HG03135 (cell line): Measurements from ENCODE around the gene AHNAK.

Source experiments
- ATAC-seq: cut with Tn5 transposase; IDR thresholded peaks from one replicate; pipeline ENCODE4 v1.9.1; 2021; ENCODE audit warnings: mild to moderate bottlenecking, moderate library complexity; ENCODE audit not compliant: unreplicated experiment

Gene AHNAK

DNA sequence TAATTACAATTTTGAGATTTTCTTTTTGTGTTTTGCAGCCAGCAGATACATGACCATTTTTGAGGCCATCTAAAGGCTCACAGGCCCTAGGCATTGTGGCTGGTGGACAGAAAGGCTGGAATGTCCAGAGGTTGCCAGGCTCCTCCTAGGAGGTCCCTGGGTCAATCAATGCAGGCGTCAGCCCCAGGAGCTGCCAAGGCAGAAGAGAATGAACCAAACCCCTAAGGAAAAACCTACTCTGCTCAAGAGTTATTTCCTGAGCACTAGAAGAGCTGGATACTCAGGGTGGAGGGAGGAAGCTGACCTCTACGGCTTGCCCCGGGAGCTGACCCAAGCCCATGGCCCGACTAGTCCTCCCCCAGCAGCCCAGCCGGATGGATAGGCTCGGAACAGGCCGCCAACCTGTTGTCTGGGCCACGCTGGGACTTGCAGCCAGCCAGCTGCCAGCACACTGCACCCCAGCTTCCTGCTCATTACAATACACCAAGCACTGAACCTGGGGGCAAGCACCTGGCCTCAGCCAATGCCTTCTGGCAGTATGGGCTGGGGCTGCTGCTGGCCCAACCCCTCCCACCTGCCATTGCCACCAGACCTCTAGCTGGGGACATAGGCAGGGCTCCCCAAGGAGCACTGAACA is 133.4 kb downstream of the AHNAK start:
- ATAC-seq: no peak

GRCh38 chr11:62411524-62411923 is 135.1 kb downstream of the AHNAK start:
- no peak for ATAC-seq

DNA sequence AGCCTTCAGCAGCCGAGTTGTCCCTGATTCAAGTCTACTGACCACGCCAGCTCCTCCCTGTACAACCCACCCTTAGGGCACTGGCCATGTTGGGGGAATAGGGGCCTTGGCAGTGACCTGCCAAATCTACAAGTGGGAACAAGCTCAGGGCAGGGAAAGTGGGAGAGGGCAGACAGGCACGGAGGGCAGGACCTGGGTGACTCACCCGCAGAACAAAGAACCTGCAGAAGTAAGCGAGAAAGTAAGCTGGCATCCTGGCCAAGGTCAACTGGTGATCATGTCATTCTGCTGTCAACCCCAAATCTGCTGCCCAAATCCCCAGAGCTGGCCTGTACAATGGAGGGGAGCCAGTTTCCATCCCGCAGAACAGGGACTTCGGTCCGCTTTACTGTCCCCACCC is 135.6 kb downstream of the AHNAK start:
- no peak for ATAC-seq

DNA sequence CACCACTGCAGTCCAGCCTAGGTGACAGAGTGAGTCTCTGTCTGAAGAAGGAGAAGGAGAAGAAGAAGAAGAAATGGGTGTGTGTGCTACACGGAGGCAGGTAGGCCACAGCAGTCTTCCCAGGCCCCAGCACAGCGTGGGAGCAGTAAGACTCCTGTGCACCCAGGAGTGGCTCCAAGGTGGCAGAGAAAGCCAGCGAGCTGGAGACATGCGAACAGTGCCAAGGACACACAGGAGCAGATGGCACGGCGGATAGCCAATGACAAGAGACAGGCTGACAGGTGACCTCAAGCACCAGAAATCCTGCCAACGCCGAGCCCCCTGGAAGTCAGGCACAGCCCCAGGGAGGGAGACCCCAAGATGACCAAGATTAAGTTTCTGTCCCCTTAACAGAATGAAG is 136.8 kb downstream of the AHNAK start:
- no peak for ATAC-seq

DNA sequence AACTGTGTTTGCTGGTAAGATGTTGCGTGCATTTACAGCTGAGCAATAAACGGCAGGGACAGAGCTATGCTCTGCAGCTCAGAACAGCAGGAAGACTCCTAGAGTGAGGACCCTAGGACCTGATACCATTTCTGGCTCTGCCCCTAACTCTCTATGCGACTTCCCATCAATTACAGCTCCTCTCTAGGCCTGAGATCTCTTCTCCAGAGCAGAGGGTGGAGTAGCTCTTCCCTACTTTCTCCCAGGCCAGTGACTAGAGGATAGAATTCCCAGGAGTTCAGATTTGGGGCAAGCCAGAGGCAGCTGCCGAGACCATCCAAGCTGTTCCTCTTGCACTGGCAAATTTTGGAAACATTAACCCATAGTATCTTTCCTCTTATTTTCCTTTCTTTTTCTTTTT is 140.6 kb downstream of the AHNAK start:
- ATAC-seq: no peak

GRCh38 chr11:62404901-62405300 is 141.7 kb downstream of the AHNAK start:
- ATAC-seq: no peak

GRCh38 chr11:62404435-62404834 is 142.2 kb downstream of the AHNAK start:
- ATAC-seq: no peak

GRCh38 chr11:62402960-62403730 is 143.5 kb downstream of the AHNAK start:
- ATAC-seq: no peak

GRCh38 chr11:62402226-62402959 is 144.2 kb downstream of the AHNAK start:
- ATAC-seq: no peak

DNA sequence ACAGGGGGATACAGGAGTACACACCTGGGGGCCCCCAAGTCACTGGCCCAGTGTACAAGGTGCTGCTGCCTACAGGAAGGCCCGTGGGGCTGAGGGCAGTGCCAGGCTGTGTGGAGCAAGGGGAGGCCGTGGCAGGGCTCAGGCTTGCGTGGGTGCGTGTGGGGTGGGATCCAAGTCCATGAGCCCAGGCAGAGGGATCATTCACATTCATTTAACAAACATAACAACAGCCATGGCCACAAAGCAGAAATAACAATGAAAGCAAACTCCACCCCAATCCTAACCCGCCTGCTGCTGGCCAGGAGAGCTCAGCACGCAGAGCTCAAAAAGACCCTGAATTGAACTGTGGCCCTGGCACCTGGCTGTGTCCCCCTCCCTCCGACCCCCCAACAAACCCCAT is 144.8 kb downstream of the AHNAK start:
- ATAC-seq: no peak

DNA sequence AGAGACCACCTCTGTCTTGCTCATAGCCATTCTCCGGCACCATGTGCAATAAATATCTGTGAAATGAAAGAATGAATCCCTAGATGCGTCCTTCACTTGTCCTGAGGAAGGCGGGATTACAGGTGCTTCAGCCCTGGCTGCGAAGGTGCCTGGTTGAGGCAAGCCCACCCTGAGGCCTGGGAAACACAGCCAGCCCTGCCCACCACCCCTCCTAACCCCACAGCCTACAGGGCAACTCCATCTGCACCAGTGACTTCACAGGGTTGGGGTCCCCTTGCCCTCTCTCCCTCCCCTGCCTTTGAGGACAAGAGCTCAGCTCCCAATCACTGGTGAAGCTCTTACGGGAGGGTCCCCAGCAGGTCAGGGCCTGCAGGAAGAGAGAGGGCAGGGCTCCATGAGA is 145.2 kb downstream of the AHNAK start:
- no peak for ATAC-seq

DNA sequence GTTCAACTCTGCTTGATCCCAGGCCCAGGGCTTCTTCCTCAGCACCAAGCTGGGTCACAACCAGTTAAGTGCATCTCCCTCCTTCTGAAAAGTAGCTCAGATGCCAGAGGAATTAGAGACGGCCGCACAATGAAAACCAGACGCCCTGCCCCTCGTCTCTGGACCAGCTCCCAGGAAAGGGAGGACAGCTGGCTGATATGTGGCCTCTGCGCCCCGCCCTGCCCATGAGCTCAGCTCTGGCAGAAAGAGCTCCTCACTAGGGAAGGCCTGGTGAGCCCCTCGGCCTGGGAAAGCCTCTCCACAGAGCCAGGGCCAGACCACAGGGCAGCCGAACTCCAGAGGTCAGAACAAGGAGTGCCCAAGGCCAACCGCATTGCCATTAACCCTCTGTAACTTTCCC is 145.8 kb downstream of the AHNAK start:
- no peak for ATAC-seq

DNA sequence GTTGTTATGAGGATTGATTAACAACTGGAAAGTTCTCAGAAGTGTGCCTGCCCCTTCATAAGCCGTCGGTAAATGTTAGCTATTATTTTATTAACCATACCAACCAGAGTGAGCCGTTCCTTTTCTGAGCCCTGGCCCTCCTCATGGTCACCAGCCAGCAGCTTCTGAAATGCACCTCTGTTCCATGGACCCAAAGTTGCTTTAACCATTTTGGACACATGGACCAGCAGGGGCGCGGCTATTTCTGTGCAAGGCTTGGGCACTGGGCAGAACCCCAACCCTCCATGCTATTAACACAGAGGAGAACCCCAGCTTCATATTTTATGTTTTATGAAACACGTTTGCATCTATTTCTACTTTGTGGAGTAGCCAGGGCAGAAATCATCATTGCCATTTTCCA is 146.3 kb downstream of the AHNAK start:
- no peak for ATAC-seq

DNA sequence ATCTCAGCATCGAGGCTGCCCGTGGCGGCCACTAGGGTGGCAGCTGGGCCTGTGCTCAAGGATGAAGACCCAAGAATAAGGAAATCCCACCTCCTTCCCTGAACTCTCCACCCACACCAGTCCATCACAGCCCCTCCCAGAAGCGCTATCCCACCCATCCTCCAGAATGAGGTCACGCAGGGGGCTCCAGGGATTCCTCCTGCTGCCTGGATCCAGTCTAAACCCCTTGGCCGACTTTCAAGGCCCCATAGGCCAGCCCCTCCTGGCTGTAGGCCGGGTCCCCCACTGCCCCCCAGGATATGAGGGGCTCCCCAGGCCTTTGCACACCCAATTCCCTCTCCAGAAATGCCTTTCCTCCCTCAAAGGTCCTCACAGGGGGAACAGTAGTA is 146.7 kb downstream of the AHNAK start:
- no peak for ATAC-seq

DNA sequence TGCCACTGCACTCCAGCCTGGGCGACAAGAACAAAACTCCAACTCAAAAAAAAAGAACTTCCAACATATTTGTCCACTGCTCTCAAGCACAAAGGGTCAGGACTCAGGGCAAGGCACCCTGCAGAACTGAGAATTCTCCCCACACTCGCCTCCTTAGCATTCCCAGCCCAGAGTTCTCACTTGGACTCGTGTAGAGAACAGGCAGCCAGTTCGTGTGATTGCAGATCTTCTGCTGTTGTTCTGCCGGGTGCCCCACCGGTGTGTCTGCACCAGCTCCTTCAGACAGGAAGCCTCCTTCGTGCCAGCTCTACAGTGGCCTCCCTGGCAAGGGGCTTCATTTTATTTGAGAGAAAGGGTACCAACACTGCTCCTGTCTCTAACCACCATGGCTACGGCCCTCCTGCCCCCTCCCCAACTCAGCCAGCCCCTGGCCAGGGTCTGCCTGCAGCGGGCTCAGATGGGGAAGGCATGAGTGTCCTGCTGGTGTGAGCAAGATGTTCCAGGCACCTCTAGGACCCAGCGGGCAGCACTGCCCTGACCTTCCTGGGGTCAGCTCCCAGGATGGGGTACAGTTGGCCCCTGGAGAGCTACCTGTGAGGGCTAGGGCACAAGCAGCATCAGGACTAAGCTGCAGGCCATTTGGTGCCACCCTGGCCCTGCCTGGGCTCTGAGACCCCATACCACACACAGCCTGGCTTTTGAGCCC is 147.3 kb downstream of the AHNAK start:
- ATAC-seq: no peak

- no peak for ATAC-seq
Measured at GRCh38 chr11:62398011-62398994, 148.3 kb downstream of the AHNAK start.

DNA sequence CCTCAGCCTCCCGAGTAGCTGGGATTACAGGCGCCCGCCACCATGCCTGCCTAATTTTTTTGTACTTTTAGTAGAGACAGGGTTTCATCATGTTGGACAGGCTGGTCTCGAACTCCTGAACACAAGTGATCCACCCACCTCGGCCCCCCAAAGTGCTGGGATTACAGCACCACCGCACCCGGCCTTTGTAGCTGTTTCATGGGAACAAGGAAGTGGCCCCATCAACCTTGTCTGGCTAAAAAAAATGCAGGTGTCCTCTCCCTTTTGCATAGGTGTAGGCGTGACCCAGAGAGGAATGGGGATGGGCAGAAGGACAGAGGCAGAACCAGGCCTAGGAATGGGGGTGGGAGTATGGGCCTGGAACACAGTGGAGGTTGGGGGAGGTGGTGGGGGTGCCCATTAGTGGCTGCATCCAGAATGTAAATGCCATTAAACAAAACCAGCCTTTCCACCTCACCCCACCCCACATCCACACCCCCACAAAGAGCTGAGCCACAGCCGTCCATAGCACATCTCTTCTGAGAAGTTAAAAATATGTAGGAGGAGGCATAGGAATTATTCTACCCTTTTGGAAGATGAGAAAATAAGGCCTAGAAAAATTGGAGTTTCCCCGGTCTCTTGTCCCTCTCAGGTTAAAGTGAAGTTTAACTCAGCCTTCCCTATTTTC is 150.6 kb downstream of the AHNAK start:
- ATAC-seq: no peak

- ATAC-seq: no peak
Measured at GRCh38 chr11:62394825-62395538, 151.6 kb downstream of the AHNAK start.

DNA sequence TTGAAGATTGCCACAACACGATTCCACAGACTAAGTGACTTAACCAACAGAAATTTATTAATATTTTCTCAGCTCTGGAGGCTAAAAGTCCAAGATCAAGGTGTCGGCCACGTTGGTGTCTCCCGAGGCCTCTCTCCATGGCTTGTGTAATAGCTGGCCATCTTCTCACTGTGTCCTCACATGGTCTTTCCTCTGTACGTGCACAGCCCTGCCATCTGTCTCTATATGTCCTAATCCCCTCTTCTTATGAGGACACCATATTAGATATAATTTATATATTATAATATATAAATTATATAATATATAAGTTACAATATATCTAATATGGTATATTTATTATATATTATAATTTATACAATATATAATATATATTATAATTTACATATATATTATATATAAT is 152.9 kb downstream of the AHNAK start:
- ATAC-seq: no peak
